ENCODE results near the gene SC5D.

Gene SC5D

GRCh38 chr11:121309688-121310087 lies 17.1 kb downstream of the SC5D start:
- TF ChIP-seq REST (IDR thresholded peaks at IDR 0.05; ENCODE audit: insufficient read depth in 1 of 2, low read depth in 2 of 2, low read length in 2 of 2) (no peak), TAF1 (IDR thresholded peaks at IDR 0.05; ENCODE audit: borderline replicate concordance, insufficient read depth, low read length) (no peak), POLR2AphosphoS5 (IDR thresholded peaks at IDR 0.05; ENCODE audit: low read depth, low read length) (no peak), SIN3A (IDR thresholded peaks at IDR 0.05; ENCODE audit: borderline replicate concordance, insufficient read depth, low read length) (no peak), FOXP2 (optimal IDR thresholded peaks at IDR 0.05; ENCODE audit: borderline replicate concordance, extremely low read depth, extremely low read length, insufficient read depth) (no peak)

- TF ChIP-seq REST (IDR thresholded peaks at IDR 0.05; ENCODE audit: insufficient read depth in 1 of 2, low read depth in 2 of 2, low read length in 2 of 2): no peak
- no peak for TF ChIP-seq POLR2AphosphoS5 (IDR thresholded peaks at IDR 0.05; ENCODE audit: low read depth, low read length)
- TF ChIP-seq SIN3A (IDR thresholded peaks at IDR 0.05; ENCODE audit: borderline replicate concordance, insufficient read depth, low read length): no peak
These were observed 18.3 kb downstream of the SC5D start for GRCh38 chr11:121310908-121311307.

- no peak for TF ChIP-seq REST (IDR thresholded peaks at IDR 0.05; ENCODE audit: insufficient read depth in 1 of 2, low read depth in 2 of 2, low read length in 2 of 2)
- TF ChIP-seq FOXP2 (optimal IDR thresholded peaks at IDR 0.05; ENCODE audit: borderline replicate concordance, extremely low read depth, extremely low read length, insufficient read depth): no peak
- no peak for TF ChIP-seq SIN3A (IDR thresholded peaks at IDR 0.05; ENCODE audit: borderline replicate concordance, insufficient read depth, low read length)
- no peak for TF ChIP-seq TAF1 (IDR thresholded peaks at IDR 0.05; ENCODE audit: borderline replicate concordance, insufficient read depth, low read length)
- no peak for TF ChIP-seq POLR2AphosphoS5 (IDR thresholded peaks at IDR 0.05; ENCODE audit: low read depth, low read length)
These were observed 18.8 kb downstream of the SC5D start for GRCh38 chr11:121311373-121311772.

DNA sequence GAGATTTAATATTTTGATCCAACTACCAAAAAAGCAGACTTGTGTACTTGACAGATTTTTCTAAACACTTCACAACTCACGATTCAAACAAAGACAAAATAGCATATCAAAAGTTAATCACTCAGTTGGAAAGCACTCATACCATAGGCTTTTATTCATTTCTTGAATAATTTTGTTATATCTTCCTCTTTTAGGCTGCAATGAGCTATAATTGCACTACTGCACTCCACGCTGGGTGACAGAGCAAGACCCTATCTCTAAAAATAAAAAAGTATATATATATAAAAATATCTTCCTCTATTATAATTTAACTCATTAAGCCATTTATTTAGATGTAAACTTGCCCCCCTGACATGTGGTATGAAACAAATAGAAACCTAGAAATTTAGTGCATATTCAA lies 19.9 kb downstream of the SC5D start:
- no peak for TF ChIP-seq SIN3A (IDR thresholded peaks at IDR 0.05; ENCODE audit: borderline replicate concordance, insufficient read depth, low read length)

GRCh38 chr11:121318848-121319834 lies 26.6 kb downstream of the SC5D start:
- TF ChIP-seq REST (IDR thresholded peaks at IDR 0.05; ENCODE audit: insufficient read depth in 1 of 2, low read depth in 2 of 2, low read length in 2 of 2): no peak
- no peak for TF ChIP-seq FOXP2 (optimal IDR thresholded peaks at IDR 0.05; ENCODE audit: borderline replicate concordance, extremely low read depth, extremely low read length, insufficient read depth)
- no peak for TF ChIP-seq SIN3A (IDR thresholded peaks at IDR 0.05; ENCODE audit: borderline replicate concordance, insufficient read depth, low read length)
- no peak for TF ChIP-seq POLR2AphosphoS5 (IDR thresholded peaks at IDR 0.05; ENCODE audit: low read depth, low read length)
- TF ChIP-seq TAF1 (IDR thresholded peaks at IDR 0.05; ENCODE audit: borderline replicate concordance, insufficient read depth, low read length): no peak
